NCI-H510A (cell line): ENCODE results near the gene ZC3H15.
"Not testable (repeated sequence)": the region's sequence is repeated elsewhere in the genome, so short reads cannot be mapped to it uniquely, and the experiment has no call there.

Experiments used
- DNase-seq: peaks from one replicate; lab custom pipeline; 2025; lab: John Stamatoyannopoulos, UW

Gene ZC3H15

GRCh38 chr2:186485871-186486650 lies at the start of gene ZC3H15:
TSS of gene ZC3H15 (plus strand) at chr2:186486260. CDS start at chr2:186486383, 123 bp downstream.
- peak; percentile 89 for DNase-seq

DNA sequence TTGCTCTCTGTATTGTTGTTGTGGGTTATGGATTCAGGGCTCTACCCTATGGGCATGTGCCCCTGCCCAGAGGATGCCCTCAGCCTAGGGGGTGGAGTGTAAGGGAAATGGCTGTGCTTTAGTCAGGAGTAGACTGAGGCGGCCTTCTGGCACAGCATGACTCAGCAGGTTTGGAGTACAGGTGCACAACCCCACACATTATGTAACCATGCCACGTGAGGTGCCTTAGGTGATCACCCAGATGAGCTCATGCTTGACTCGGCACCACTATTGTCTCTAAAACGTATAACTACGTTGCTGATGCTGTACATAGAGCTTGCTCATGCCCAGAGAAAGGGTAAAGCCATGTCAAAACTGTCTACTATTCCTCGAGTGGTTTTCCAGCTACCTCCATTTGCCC lies 48.3 kb upstream of the ZC3H15 start:
- no peak for DNase-seq

DNA sequence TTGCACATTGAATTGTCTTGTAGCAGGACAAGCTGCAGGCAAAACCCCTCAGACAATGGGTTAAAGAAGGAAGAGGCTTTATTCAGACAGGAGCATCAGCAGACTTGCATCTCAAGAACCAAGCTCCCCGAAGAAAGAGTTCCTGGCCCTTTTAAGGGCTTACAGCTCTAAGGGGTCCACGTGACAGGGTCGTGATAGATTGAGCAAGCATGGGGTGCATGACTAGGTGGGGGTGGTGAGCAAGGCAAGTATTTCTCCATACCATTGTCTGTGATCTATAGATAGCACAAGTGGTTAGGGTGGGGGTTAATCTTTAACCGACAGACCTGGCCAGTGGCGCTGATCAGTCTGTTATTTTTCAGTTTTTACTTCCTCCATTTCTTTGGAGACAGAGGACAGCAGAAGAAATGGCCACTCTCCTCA lies 46.4 kb upstream of the ZC3H15 start:
- DNase-seq = not testable (repeated sequence)

GRCh38 chr2:186440506-186440905 lies 45.6 kb upstream of the ZC3H15 start:
- no peak for DNase-seq

DNA sequence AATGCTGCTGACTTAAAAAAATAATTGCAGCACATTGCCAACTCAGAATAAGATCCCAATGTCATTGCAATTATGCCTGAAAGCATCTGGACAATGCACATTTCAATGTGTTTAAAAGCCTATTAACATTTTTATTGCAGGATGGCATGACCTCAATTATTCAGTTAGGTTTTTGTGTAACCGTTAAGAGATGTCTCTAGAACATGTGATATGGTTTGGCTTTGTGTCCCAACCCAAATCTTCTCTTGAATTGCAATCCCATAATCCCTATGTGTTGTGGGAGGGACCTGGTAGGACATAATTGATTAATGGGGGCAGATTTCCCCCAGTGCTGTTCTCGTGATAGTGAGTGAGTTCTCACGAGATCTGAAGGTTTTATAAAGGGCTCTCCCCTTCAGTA lies 43.2 kb upstream of the ZC3H15 start:
- DNase-seq = no peak

- DNase-seq = no peak
These were observed 42.2 kb upstream of the ZC3H15 start for GRCh38 chr2:186443851-186444250.

DNA sequence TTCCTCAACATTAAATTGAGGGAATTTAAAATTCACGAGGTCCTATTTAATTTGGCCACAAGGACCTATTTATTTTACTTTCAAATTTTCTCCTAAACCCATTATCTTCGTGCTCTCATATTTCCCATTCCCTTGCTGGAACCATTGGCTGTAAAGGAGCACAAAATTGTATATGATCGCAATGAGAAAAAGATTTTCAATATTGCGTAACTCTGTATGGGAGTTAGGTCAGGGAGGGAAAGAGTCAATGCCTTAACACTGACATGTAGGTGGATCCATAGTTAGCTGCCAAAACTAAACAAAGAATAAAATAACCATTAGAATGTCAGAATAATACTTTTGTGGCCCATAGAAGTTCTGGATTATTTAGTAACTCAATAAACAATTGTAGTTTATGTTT lies 40.6 kb upstream of the ZC3H15 start:
- DNase-seq = no peak

GRCh38 chr2:186455613-186456012 lies 30.4 kb upstream of the ZC3H15 start:
- no peak for DNase-seq

- DNase-seq = no peak
These were observed 29.1 kb upstream of the ZC3H15 start for GRCh38 chr2:186456941-186457340.

DNA sequence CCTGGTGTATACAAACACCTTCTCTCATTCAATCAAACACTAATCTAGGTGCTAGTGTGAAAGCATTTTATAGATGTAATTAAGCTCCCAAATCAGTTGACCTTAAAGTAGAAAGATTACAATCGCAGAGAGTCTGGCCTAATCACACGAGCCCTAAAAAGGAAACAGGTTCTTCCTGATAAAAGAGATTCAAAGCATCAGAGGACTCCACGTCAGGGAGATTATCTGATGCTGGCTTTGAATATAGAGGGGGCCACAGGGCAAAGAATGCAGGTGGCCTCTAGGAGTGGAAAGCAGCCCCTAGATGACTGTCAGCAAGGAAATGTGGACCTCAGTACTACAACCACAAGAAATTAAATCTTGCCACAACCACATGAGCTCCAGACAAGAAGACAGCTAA lies 28.2 kb upstream of the ZC3H15 start:
- no peak for DNase-seq

DNA sequence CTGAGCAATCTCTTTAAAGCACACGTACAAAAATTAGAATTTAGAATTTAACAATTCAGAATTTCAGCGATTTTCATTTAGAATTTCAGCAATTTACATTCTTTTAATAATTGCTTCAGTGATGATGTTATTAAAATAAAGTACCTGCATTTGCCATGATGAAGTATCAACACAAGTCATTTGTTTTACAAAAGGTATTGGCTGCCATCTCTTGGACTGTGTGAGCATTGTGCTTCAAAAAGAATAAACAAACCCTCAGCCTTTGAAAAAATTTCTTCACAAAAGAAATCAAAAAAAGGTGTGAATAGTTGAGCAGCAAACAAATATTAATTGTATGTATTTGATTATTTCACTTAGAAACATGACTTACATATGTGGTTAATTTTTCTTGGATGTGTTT lies 27.1 kb upstream of the ZC3H15 start:
- no peak for DNase-seq

DNA sequence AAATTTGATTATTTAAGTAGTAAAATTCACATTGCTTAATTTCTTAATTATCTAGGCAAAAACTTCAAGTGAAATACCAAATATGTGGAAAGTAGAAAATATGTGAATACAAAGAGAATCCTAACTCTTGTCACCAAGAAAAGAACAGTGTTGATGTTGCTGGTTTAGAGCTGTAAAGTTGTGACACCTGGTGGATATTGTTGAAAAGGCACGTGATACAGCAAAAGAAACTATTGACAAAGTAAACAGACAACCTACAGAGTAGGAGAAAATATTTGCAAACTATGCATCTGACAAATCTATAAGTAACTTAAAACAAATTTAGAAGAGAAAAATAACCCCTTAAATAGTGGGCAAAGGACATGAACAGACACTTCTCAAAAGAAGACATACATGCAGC lies 25.6 kb upstream of the ZC3H15 start:
- no peak for DNase-seq

- no peak for DNase-seq
These were observed 19.3 kb upstream of the ZC3H15 start for GRCh38 chr2:186466743-186467142.

GRCh38 chr2:186467421-186467820 lies 18.6 kb upstream of the ZC3H15 start:
- no peak for DNase-seq

GRCh38 chr2:186472722-186473493 lies 13.2 kb upstream of the ZC3H15 start:
- not testable (repeated sequence) for DNase-seq

DNA sequence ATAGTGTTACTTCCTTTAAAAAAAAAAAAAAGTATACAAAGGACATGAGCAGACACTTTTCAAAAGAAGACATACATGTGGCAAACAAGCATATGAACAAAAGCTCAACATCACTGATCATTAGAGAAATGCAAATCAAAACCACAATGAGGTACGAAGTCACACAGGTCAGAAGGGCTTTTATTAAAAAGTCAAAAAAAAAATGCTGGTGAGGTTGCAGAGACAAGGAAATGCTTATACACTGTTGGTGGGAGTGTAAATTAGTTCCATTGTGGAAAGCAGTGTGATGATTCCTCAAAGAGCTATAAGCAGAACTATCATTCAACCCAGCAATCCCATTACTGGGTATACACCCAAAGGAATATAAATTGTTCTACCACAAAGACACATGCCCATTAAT lies 11.8 kb upstream of the ZC3H15 start:
- DNase-seq = not testable (repeated sequence)

DNA sequence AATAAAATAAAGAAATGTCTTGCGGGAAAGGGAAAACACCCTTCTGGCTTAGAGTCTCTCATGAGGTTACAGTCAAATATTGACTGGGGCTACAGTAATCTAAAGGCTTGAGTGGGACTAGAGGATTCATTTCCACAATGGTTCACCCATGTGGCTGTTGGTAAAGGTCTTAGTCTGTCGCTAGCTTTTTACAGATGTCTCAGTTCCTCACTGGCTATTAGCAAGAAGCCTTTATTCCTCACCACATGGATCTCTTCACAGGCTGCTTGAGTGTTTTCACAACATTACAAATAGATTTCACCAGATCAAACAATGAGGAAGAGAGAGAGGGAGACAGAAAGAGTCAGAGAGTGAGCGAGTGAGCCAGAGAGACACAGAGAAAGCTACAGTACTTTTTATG lies 8.3 kb upstream of the ZC3H15 start:
- DNase-seq = no peak

- no peak for DNase-seq
These were observed 5.1 kb upstream of the ZC3H15 start for GRCh38 chr2:186480991-186481390.

GRCh38 chr2:186484062-186484735 lies 1.9 kb upstream of the ZC3H15 start:
- DNase-seq = no peak

- no peak for DNase-seq
These were observed 537 bp upstream of the ZC3H15 start for GRCh38 chr2:186485576-186485870.

DNA sequence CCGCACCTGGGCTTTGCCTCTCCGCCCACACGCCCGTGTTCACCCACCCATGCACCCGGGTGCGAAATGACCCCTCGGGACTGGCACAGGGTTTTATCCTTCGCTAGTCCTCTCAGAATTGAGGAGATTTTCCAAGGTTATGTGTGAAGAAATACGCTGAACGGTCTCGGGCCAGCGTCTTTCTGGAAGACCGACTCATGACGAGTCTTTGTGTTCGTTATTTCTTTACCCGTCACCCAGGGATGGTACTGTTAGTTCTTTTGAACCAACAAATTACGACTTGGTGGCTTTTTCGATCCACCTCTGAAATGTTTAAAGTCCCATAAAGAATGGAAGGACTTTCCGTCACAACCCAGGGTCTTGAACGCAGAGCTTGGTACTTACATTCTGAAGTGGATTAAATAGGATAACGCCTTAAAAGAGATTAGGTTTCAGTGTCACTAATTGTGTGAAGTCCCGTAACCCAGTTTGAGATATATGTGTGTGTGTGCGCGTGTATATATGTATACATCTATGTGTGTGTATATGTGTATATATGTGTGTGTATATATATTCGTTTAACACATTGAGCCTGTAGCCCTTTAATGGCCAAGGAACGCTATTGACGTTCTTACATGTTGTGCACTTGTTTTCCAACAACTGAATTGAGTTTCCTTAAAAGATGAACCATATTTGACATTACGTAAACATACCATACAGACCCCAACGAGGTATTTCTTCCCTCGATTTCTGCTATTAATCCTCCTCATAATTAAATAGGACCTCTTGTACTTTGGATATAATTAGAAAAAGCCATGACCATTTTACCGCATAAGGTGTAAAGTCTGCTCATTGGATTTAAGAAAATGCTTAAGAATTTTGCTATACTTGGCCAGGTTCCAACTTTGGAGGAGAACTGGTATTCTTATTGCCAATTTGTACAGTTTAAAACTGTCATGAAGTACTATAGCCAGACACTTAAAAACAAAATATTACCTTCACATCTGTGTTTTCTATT lies 889 bp downstream of the ZC3H15 start:
- DNase-seq = no peak

DNA sequence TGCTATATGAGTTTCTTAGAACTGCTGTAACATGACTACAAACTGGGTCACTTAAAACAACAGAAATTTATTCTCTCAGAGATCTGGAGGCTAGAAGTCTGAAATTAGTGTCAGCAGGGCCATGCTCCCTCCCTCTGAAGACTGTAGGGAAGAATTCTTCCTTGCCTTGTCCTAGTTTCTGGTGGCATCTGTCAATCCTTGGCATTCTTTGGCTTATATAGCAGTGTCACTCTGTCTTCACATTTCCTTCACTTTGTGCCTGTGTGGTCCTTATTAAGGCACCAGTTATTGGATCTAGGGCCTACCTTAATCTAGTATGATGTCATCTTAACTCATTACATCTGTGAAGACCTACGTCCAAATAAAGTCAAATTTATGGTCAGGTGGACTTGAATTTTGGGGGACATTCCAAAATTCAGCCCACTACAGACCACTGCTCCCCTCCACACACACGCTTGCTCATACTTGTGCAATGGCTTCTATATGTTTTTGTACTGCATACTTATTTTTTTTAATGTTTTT lies 7.6 kb downstream of the ZC3H15 start:
- DNase-seq = no peak
